Measurements from ENCODE around the gene SLC15A3.

SLC15A3 gene

GRCh38 chr11:60939855-60940254, 12.1 kb downstream of the SLC15A3 start:
- H3K4ac ChIP-seq (ENCODE audit: low read length) = no peak overlapping the region
- H4K91ac ChIP-seq (ENCODE audit: low read depth, low read length, poor library complexity) = no peak overlapping the region
- H3K18ac ChIP-seq (ENCODE audit: low read length) = no peak overlapping the region
- H2BK120ac ChIP-seq (ENCODE audit: low read depth, low read length) = no peak overlapping the region
- peaks cover 0 to 3% of the 10 kb centered on the region in 2 donors for H3K4me1 ChIP-seq (ENCODE audit: control insufficient read depth in 2 of 2, insufficient read depth in 1 of 2, low read depth in 1 of 2, low read length in 2 of 2)
- H2AK5ac ChIP-seq (ENCODE audit: low read depth, low read length) = no peak overlapping the region
- DNase-seq (ENCODE audit: low spot score) = no peak
- WGBS, 2 donors (ENCODE audit: extremely low coverage in 2 of 2, insufficient read length in 2 of 2, insufficient replicate concordance in 1 of 2) = no CpG with 5 or more reads among the region's 2 CpGs
- no peak overlapping the region for H3K9ac ChIP-seq (ENCODE audit: low read depth, low read length, poor library complexity)
- no peak overlapping the region for H3K23ac ChIP-seq (ENCODE audit: low read depth, low read length, poor library complexity)
- H2BK5ac ChIP-seq (ENCODE audit: low read length) = no peak overlapping the region
- no peaks in the 10 kb centered on the region for H3K9me3 ChIP-seq (replicated peaks in 1 of 2; ENCODE audit: control insufficient read depth in 2 of 2, insufficient read depth in 1 of 2, low read depth in 1 of 2, low read length in 2 of 2)
- no peak overlapping the region for H2BK12ac ChIP-seq (ENCODE audit: low read length)
- H3K14ac ChIP-seq (ENCODE audit: low read length) = no peak overlapping the region
- H2AFZ ChIP-seq (ENCODE audit: low read length) = no peak overlapping the region
- no peak overlapping the region for H2BK15ac ChIP-seq (ENCODE audit: low read length)
- H3K4me3 ChIP-seq (ENCODE audit: low read length in 2 of 2) = no peak overlapping the region
- no peak overlapping the region for H3K4me2 ChIP-seq (ENCODE audit: insufficient read depth, low read length, poor library complexity, severe bottlenecking)
- H3K79me1 ChIP-seq (ENCODE audit: low read depth, low read length) = no peaks in the 10 kb centered on the region
- H4K8ac ChIP-seq (ENCODE audit: low read depth, low read length) = no peak overlapping the region
- H3K27ac ChIP-seq (replicated peaks; ENCODE audit: low read length) = no peak overlapping the region
- peaks cover 12 to 28% of the 10 kb centered on the region in 2 donors for H3K36me3 ChIP-seq (replicated peaks in 1 of 2; ENCODE audit: control insufficient read depth in 2 of 2, insufficient read depth in 2 of 2, low read length in 2 of 2)
- no peaks in the 10 kb centered on the region for H3K27me3 ChIP-seq (ENCODE audit: control insufficient read depth in 3 of 3, insufficient read depth in 3 of 3, low read depth in 1 of 3, low read length in 3 of 3)

DNA sequence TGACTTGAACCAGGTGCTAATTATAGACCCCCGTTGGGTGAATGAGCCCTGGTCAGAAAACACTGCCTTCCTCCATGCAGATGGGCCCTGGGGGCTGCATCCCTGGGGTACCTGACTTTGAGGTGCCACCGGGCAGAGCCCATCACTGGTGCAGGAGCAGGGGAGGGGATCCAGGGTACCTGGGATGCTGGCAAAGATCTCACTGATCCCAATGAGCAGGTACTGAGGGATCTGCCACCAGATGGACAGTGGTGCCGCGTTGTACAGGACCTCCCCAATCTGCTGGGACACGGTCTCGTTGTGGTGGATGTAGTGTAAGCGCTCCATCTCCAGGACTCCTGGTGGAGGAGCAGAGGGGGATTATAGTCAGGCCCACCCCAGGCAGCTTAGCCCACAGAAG, 12.7 kb downstream of the SLC15A3 start:
- no peak overlapping the region for H3K4me2 ChIP-seq (ENCODE audit: insufficient read depth, low read length, poor library complexity, severe bottlenecking)
- no peaks in the 10 kb centered on the region for H3K9me3 ChIP-seq (replicated peaks in 1 of 2; ENCODE audit: control insufficient read depth in 2 of 2, insufficient read depth in 1 of 2, low read depth in 1 of 2, low read length in 2 of 2)
- H4K91ac ChIP-seq (ENCODE audit: low read depth, low read length, poor library complexity) = no peak overlapping the region
- no peaks in the 10 kb centered on the region for H3K79me1 ChIP-seq (ENCODE audit: low read depth, low read length)
- H4K8ac ChIP-seq (ENCODE audit: low read depth, low read length) = no peak overlapping the region
- H3K23ac ChIP-seq (ENCODE audit: low read depth, low read length, poor library complexity) = no peak overlapping the region
- no peak overlapping the region for H3K14ac ChIP-seq (ENCODE audit: low read length)
- no peaks in the 10 kb centered on the region for H3K27me3 ChIP-seq (ENCODE audit: control insufficient read depth in 3 of 3, insufficient read depth in 3 of 3, low read depth in 1 of 3, low read length in 3 of 3)
- no CpG with 5 or more reads among the region's 7 CpGs for WGBS, 2 donors (ENCODE audit: extremely low coverage in 2 of 2, insufficient read length in 2 of 2, insufficient replicate concordance in 1 of 2)
- no peak overlapping the region for H2AK5ac ChIP-seq (ENCODE audit: low read depth, low read length)
- H3K4me3 ChIP-seq (ENCODE audit: low read length in 2 of 2) = no peak overlapping the region
- H3K18ac ChIP-seq (ENCODE audit: low read length) = peak overlapping the region; percentile 2
- H3K27ac ChIP-seq (replicated peaks; ENCODE audit: low read length) = no peak overlapping the region
- peaks cover 12 to 32% of the 10 kb centered on the region in 2 donors for H3K36me3 ChIP-seq (replicated peaks in 1 of 2; ENCODE audit: control insufficient read depth in 2 of 2, insufficient read depth in 2 of 2, low read length in 2 of 2)
- H2AFZ ChIP-seq (ENCODE audit: low read length) = no peak overlapping the region
- no peak overlapping the region for H2BK15ac ChIP-seq (ENCODE audit: low read length)
- DNase-seq (ENCODE audit: low spot score) = no peak
- no peak overlapping the region for H2BK12ac ChIP-seq (ENCODE audit: low read length)
- H2BK5ac ChIP-seq (ENCODE audit: low read length) = no peak overlapping the region
- H2BK120ac ChIP-seq (ENCODE audit: low read depth, low read length) = no peak overlapping the region
- peaks cover 0 to 3% of the 10 kb centered on the region in 2 donors for H3K4me1 ChIP-seq (ENCODE audit: control insufficient read depth in 2 of 2, insufficient read depth in 1 of 2, low read depth in 1 of 2, low read length in 2 of 2)
- no peak overlapping the region for H3K4ac ChIP-seq (ENCODE audit: low read length)
- peak overlapping the region; percentile 24 for H3K9ac ChIP-seq (ENCODE audit: low read depth, low read length, poor library complexity)

GRCh38 chr11:60938500-60938899, 13.5 kb downstream of the SLC15A3 start:
- Histone ChIP-seq H3K14ac (ENCODE audit: low read length) (no peak overlapping the region), H2BK120ac (ENCODE audit: low read depth, low read length) (no peak overlapping the region), H3K79me1 (ENCODE audit: low read depth, low read length) (peaks cover 1% of the 10 kb centered on the region), H2AFZ (ENCODE audit: low read length) (no peak overlapping the region), H4K8ac (ENCODE audit: low read depth, low read length) (no peak overlapping the region), H2BK15ac (ENCODE audit: low read length) (no peak overlapping the region), H2BK12ac (ENCODE audit: low read length) (no peak overlapping the region), H2BK5ac (ENCODE audit: low read length) (no peak overlapping the region), H3K4me2 (ENCODE audit: insufficient read depth, low read length, poor library complexity, severe bottlenecking) (no peak overlapping the region), H3K18ac (ENCODE audit: low read length) (no peak overlapping the region), H3K27me3 (ENCODE audit: control insufficient read depth in 3 of 3, insufficient read depth in 3 of 3, low read depth in 1 of 3, low read length in 3 of 3) (no peaks in the 10 kb centered on the region), H3K36me3 (replicated peaks in 1 of 2; ENCODE audit: control insufficient read depth in 2 of 2, insufficient read depth in 2 of 2, low read length in 2 of 2) (peaks cover 19 to 40% of the 10 kb centered on the region in 2 donors), H3K23ac (ENCODE audit: low read depth, low read length, poor library complexity) (no peak overlapping the region), H3K4me1 (ENCODE audit: control insufficient read depth in 2 of 2, insufficient read depth in 1 of 2, low read depth in 1 of 2, low read length in 2 of 2) (peaks cover 0 to 3% of the 10 kb centered on the region in 2 donors), H3K9me3 (replicated peaks in 1 of 2; ENCODE audit: control insufficient read depth in 2 of 2, insufficient read depth in 1 of 2, low read depth in 1 of 2, low read length in 2 of 2) (no peaks in the 10 kb centered on the region), H3K27ac (replicated peaks; ENCODE audit: low read length) (no peak overlapping the region), H3K9ac (ENCODE audit: low read depth, low read length, poor library complexity) (peak overlapping the region; percentile 15), H2AK5ac (ENCODE audit: low read depth, low read length) (no peak overlapping the region), H3K4me3 (ENCODE audit: low read length in 2 of 2) (no peak overlapping the region), H3K4ac (ENCODE audit: low read length) (no peak overlapping the region), H4K91ac (ENCODE audit: low read depth, low read length, poor library complexity) (no peak overlapping the region)
- no CpG with 5 or more reads among the region's 9 CpGs for WGBS, 2 donors (ENCODE audit: extremely low coverage in 2 of 2, insufficient read length in 2 of 2, insufficient replicate concordance in 1 of 2)
- DNase-seq (ENCODE audit: low spot score) = no peak

DNA sequence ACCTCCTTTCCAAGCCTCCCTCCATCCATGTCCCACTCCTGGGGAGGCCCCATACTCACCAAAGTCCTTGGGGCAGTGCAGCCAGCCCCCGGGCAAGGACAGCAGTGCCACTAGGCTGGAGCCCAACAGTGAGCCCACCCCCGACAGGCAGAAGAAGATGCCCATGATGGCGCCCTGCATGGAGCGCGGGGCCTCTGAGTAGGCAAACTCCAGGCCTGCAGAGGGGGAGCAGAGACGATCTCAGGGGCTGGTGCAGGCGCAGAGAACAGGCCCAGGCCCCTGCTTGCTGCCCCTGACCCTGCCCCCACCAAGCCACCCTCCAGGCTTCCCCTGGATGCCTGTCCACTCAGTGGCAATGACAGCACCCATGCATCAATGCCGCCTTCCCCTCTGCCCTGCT, 14.2 kb downstream of the SLC15A3 start:
- Histone ChIP-seq H4K91ac (ENCODE audit: low read depth, low read length, poor library complexity) (no peak overlapping the region), H3K18ac (ENCODE audit: low read length) (peak overlapping the region; percentile 67), H3K27me3 (ENCODE audit: control insufficient read depth in 3 of 3, insufficient read depth in 3 of 3, low read depth in 1 of 3, low read length in 3 of 3) (no peaks in the 10 kb centered on the region), H2BK15ac (ENCODE audit: low read length) (no peak overlapping the region), H3K4me3 (ENCODE audit: low read length in 2 of 2) (no peak overlapping the region), H3K4me1 (ENCODE audit: control insufficient read depth in 2 of 2, insufficient read depth in 1 of 2, low read depth in 1 of 2, low read length in 2 of 2) (peaks cover 0 to 5% of the 10 kb centered on the region in 2 donors), H3K36me3 (replicated peaks in 1 of 2; ENCODE audit: control insufficient read depth in 2 of 2, insufficient read depth in 2 of 2, low read length in 2 of 2) (peaks cover 20 to 47% of the 10 kb centered on the region in 2 donors), H2AK5ac (ENCODE audit: low read depth, low read length) (peak overlapping the region; percentile 42), H3K4me2 (ENCODE audit: insufficient read depth, low read length, poor library complexity, severe bottlenecking) (no peak overlapping the region), H3K4ac (ENCODE audit: low read length) (no peak overlapping the region), H3K14ac (ENCODE audit: low read length) (no peak overlapping the region), H4K8ac (ENCODE audit: low read depth, low read length) (no peak overlapping the region), H3K9ac (ENCODE audit: low read depth, low read length, poor library complexity) (no peak overlapping the region), H2BK5ac (ENCODE audit: low read length) (no peak overlapping the region), H2AFZ (ENCODE audit: low read length) (no peak overlapping the region), H3K23ac (ENCODE audit: low read depth, low read length, poor library complexity) (peak overlapping the region; percentile 17), H2BK120ac (ENCODE audit: low read depth, low read length) (no peak overlapping the region), H2BK12ac (ENCODE audit: low read length) (no peak overlapping the region), H3K27ac (replicated peaks; ENCODE audit: low read length) (no peak overlapping the region), H3K9me3 (replicated peaks in 1 of 2; ENCODE audit: control insufficient read depth in 2 of 2, insufficient read depth in 1 of 2, low read depth in 1 of 2, low read length in 2 of 2) (no peaks in the 10 kb centered on the region), H3K79me1 (ENCODE audit: low read depth, low read length) (peaks cover 3% of the 10 kb centered on the region)
- WGBS, 2 donors (ENCODE audit: extremely low coverage in 2 of 2, insufficient read length in 2 of 2, insufficient replicate concordance in 1 of 2) = no CpG with 5 or more reads among the region's 8 CpGs
- no peak for DNase-seq (ENCODE audit: low spot score)

Measured in neuronal stem cell (in vitro differentiated cells).